Activated T-cell treated with anti-CD3 and anti-CD28 coated beads for 1 hour (primary cell): ENCODE measurements around the gene CYRIA.

ENCODE experiments used
- DNase-seq: peaks from one replicate; pipeline ENCODE4 v3.0.0-alpha.2; 2020; ENCODE audit warnings: low read depth

The CYRIA gene

DNA sequence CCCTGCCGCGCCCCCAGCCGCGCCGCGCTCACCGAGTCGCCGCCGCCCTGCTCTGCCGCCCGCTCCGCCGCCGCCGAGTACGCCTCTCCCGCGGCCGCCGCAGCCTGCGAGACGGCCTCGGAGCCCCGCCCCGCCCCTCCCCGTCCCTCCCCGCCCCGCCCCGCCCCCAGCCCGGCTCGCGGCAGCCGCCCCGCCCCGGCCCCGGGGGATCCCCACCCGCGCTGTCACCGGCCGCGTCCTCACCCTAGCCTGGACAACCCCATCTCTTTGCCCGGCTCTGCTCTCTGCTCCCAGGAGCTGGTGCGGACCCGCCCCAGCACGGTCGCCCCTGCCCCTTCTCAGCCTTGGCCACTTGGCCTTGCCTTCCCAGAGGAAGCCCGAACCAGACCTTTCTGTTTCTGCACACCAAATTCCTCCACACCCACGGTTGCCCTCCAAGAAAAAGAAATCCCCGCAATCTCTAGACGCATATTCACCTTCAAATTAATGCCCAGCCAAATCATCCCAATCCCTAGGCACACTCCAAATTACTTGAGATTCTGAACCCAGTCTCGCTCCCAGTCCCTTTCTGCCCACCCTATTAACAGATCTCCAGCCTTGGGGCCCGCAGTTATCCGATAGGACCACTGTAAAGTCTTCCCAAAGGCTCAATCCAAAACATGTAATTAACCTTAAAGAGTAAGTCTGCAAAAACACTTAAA lies at the start of gene CYRIA:
Gene CYRIA (minus strand): TSS at position 87 of the 701 bp plus-strand sequence. CDS start 77,715 bp downstream, outside the sequence.
- peak; percentile 16 for DNase-seq

DNA sequence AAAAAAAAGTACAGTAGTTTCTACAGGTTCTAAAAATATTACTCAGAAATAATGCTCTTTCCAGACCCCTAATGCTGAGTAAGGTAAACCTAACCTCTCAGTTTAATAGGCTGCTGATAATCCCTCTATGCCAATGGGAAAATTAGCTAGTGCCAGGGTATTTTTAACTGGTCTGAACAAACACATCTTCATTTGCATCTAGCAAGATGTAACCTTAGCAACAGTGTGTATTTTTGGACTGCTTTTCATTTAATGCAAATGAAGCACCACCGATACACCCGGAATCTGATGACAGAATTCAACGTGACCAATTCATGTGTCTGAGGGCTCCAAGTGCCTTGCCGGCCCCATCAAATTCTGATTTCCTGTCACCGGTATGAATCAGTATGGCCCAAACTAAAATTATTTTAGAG lies 47.4 kb upstream of the CYRIA start:
- no peak for DNase-seq

GRCh38 chr2:16709769-16710168 lies 44.1 kb upstream of the CYRIA start:
- DNase-seq, result no peak

DNA sequence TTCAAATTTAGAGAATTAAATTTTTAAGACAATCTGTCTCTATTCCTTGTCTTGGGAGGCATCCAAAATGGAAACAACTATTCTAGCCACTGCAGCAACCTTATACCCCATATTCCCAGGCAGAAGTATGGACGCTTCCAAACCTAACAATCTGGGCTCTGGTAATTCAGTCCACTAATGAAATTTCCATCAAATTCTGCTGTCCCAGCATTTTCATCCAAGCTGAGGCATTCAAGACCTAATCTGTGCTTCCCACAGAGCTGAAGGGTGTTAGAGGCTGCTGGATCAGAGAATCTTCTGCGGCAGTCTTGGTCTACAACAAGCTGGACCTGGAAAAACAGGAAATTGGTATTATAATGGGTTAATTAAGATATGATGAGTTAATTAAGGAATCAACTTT lies 42.5 kb upstream of the CYRIA start:
- DNase-seq, result no peak

- no peak for DNase-seq
Observed at GRCh38 chr2:16707014-16707623, 41.5 kb upstream of the CYRIA start.

DNA sequence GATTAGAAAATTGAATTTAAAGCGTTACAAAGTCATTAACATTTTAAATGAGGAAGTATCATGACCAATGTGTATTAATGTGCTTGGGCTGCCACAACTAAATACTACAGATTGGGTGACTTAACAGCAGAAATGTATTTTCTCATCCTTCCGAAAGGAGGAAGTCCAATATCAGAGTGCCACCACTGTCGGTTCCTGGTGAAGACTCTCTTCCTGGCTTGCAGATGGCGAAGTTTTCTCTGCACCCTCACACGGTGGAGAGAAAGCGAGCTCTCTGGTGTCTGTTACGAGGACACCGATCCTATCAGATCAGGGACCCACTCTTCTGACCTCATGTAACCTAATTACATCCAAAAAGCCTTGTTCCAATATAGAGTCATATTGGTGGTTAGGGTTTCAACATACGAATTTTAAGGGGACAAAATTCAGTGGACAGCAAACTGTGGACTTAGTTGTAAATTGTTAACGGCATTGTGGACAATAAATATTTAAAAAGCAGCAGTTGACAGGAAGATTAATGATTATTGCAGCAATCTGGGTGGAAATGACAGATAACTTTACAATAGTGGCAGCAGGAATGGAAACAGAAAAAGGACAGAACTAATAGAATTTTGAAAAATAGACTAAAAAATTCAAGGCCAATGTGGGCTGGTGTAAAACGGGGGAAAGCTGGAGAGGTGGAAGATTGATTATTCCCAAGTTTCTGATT lies 35.1 kb upstream of the CYRIA start:
- DNase-seq, result no peak

- DNase-seq, result no peak
Observed at GRCh38 chr2:16693854-16694253, 28.2 kb upstream of the CYRIA start.

- no peak for DNase-seq
Observed at GRCh38 chr2:16691261-16691660, 25.6 kb upstream of the CYRIA start.

DNA sequence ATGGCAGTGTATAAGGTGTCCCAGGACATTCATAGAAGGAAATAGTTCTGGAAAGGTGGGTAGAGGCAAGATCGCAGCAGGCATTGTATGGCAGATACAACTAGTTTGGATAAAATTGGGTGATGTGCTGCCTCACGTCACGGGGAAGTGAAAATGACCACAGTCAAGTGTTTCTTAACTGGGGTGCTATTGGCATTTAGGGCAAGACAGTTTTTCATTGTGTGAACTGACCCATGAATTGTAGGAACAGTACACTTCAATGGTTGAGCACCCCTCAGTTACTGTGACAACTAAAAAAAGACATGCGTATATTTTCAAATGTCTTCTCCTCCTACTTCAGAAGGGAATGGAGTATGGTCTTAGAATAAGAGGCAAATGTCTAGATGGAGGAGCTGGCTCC lies 22.3 kb upstream of the CYRIA start:
- no peak for DNase-seq

DNA sequence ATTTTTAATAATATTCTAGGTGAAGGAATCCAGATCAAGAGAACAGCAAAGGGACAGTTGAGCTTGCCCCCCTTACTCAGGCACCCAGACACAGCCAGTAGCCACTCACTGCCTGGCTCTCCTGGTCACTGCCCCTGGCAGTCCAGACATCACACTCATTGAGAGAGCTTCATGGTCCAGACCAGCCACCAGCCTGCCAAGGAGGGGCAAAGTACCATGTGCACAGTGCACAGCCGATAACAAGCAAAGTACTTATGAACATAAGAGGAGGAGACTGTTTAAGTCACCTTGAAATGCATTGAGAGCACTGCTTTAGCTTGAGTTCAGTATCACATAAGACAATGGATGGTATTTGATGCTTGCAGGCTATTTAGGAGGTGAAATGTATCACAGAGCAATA lies 21.6 kb upstream of the CYRIA start:
- no peak for DNase-seq

GRCh38 chr2:16686641-16687040 lies 21.0 kb upstream of the CYRIA start:
- no peak for DNase-seq

DNA sequence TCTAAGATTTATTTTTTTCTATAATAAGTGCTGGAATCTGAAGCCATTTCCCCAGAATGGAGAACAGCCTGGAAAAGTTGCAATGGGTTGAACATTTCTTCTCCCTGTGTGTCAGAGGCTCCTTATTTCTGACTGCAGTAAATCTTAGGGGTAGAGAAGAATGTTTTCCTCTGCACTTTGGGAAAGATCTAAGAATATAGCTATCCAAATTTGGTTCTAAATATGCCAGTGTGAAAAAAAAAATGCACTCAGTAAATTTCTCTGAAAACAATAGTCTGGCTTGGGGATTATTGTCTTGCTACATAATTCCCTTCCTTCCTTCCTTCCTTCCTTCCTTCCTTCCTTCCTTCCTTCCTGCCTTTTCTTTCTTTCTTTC lies 19.7 kb upstream of the CYRIA start:
- DNase-seq, result no peak

DNA sequence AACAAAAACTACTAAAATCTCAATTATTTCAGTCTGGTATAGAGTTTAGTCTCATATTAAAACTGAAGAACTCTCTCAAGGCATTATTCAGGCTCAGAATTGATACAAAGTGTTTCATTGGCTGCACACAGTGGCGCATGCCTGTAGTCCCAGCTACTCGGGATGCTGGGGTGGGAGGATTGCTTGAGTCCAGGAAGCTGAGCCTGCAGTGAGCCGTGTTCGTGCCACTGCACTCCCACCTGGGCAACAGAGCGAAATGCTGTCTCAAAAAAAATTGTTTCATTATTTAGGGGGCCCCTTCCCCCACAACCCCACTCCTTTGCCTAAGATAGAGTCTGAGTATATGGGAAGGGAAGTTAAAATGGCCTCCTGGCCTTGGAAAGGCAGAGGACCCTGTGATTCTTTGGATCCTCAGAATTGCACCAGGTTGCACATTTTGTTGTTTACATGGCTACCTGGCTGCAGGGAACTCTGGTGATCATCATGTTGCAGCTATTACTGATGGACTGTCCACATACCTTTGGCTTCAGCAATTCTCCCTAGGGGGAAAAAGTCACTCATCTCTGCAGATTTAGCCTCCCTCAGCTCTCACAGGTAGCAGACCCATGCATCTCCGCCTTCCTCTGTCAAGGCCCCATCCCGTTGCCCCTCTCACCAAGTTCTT lies 19.2 kb upstream of the CYRIA start:
- DNase-seq, result no peak

DNA sequence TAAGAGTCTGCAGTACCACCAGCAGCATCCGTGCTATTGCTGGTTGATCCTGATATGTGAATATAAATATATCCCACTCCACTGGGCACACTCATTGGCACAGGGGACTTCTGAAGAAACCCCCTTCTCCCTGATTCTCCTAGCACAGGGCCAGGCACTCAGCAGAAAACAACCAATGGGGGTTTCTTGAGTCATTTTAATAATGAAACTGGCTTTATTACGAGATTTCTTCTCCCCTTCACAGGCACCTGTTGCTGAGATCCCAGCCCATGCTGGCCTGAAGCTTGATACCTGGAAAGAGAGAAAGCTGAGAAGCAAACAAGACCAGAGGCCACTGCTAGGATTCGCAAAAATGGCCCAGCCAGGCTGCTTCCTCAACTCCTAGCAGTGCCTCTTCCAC lies 17.9 kb upstream of the CYRIA start:
- no peak for DNase-seq

- DNase-seq, result no peak
Observed at GRCh38 chr2:16682431-16683118, 16.9 kb upstream of the CYRIA start.

DNA sequence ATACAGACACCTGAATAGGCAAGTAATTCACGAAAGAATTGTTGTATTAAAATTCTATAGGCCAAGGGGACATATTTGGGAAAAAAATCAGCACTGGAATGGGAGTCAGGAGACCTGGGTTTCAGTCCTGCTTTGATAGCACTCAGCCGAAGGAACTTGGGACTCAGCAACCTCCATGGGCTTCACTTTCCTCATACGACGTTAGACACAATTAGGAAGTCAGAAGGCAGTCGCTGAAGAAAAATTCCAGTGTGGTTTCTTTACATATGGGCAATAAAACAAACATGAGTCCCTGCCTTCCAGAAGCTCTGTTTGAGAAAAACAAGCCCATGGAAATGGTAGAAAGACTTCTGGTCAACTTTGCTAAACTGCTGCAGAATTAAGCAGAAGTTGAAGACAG lies 15.1 kb upstream of the CYRIA start:
- DNase-seq, result no peak

DNA sequence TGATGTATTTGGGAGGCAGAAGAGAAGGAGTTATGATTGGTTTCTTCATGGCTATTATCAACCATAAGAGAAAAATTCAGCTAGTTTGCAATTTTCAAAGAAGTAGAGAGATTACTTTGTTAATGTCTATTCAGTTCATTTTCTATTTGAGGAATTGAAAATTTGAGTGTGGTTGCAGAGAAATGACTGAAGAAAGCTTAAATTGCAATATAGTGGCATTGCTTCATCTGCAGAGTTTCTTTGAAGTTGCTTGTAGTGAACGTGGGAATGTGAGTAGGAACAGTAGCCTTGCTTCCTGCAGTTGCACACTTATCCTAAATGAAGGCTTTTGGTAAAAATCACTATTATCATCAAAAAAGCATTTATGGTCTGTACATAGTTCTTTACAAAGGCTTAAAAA lies 14.7 kb upstream of the CYRIA start:
- no peak for DNase-seq

DNA sequence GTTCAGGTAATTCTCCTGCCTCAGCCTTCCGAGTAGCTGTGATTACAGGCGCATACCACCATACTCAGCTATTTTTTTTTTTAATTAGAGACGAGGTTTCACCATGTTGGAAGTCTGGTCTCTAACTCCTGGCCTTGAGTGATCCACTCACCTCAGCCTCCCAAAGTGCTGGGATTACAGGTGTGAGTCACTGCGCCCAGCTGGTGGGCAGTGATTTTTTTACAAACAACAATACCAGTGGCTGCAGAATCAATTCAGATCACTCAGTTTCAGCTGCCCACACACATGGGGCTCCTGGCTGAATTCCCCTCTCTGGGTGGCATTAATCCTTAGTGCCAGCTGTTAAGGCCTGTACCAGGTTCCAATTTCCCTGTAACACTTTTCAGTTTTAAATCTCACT lies 13.3 kb upstream of the CYRIA start:
- DNase-seq, result no peak

DNA sequence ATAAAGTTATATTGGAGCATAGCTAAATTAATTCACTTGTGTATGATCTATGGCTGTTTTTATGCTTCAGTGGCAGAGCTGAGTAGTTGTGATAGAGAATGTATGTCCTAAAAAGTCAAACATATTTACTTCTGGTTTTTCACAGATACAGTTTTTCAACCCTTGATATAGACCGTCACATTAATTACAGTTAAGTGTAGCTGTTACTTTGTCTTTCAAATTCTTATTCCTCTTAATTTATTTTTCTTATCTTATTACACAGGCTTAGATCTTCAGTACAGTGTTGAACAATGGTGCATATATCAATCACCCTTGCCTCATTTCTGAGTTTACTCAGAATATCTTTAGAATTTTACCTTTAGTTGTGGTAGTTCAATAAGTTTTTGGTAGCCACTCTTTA lies 12.2 kb upstream of the CYRIA start:
- no peak for DNase-seq

DNA sequence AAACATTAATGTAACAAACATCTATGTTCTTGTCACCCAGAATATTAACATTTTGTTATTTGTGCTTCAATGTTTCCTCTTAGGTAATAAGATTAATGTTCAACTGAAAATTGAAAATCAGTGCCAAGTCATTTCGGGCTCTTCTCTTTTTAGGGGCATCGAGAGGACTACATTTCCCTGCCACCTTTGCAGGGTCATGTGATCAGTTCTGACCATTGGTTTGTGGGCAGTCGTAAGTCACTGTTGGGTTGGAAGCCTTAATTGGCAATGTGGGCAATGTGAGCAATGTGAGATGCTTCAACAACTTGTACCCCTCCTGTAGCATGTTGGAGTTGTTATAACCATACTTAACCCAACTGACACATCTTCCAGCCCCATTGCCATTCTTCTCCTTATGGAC lies 10.1 kb upstream of the CYRIA start:
- no peak for DNase-seq

DNA sequence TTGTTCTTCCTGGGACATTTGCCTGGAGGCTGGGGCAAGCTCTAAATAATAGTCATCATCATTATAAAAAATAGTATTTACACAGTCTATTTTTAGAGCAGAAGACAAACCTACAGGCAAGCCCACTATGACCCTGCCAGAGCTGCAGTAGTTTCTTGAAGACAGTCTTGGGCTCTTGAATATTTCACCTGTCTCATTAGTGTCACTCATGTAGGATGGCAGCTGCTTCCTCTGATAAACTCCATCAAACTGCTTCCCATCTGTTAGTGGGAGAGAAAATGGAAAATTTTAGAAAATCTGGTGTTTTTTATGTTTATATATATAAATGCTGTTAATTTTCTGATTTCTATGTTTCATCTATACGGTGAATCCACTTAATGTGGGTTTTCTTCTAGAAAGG lies 8.5 kb upstream of the CYRIA start:
- no peak for DNase-seq

DNA sequence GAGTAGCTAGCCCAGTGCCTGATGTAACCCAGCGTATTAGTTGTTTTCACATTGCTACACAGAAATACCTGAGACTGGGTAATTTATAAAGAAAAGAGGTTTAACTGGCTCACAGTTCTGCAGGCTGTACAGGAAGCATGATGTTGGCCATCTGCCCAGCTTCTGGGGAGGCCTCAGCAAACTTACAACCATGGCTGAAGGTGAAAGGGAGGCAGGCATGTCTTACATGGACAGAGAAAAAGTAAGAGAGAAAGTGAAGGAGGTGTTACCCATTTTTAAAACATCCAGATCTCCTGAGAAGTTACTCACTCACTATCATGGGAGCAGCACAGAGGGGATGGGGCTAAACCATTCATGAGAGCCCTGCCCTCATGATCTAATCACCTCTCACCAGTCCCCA lies 6.1 kb upstream of the CYRIA start:
- DNase-seq, result no peak
